ENCODE measurements around the gene ZNF841.
"Not testable (repeated sequence)": the region's sequence is repeated elsewhere in the genome, so short reads cannot be mapped to it uniquely, and the experiment has no call there.

Gene ZNF841

GRCh38 chr19:52095172-52096014 is at the start of gene ZNF841:
ZNF841 (minus strand) TSS chr19:52095765; CDS start chr19:52084801, 10,964 bp downstream.
- DNase-seq: peak; percentile 80

- DNase-seq: no peak
Observed at GRCh38 chr19:52142001-52142595, 46.5 kb upstream of the ZNF841 start.

GRCh38 chr19:52141203-52141602 is 45.6 kb upstream of the ZNF841 start:
- no peak for DNase-seq

GRCh38 chr19:52140032-52140710 is 44.6 kb upstream of the ZNF841 start:
- no peak for DNase-seq

- DNase-seq: peak; percentile 85
Observed at GRCh38 chr19:52139252-52140031, 43.9 kb upstream of the ZNF841 start, which contains the start of gene ZNF616. ZNF616 (minus strand) TSS chr19:52139938; CDS start chr19:52130512, 9,426 bp downstream.

- DNase-seq: no peak
Observed at GRCh38 chr19:52138983-52139251, 43.4 kb upstream of the ZNF841 start.

- DNase-seq: no peak
Observed at GRCh38 chr19:52138278-52138982, 42.9 kb upstream of the ZNF841 start.

GRCh38 chr19:52120286-52120685 is 24.7 kb upstream of the ZNF841 start:
- DNase-seq: no peak

GRCh38 chr19:52115526-52116053 is 20.0 kb upstream of the ZNF841 start:
- no peak for DNase-seq

- DNase-seq: no peak
Observed at GRCh38 chr19:52114691-52115090, 19.1 kb upstream of the ZNF841 start.

GRCh38 chr19:52112624-52113023 is 17.1 kb upstream of the ZNF841 start:
- DNase-seq: no peak

- DNase-seq: no peak
Observed at GRCh38 chr19:52110780-52111179, 15.2 kb upstream of the ZNF841 start.

GRCh38 chr19:52102782-52103181 is 7.2 kb upstream of the ZNF841 start:
- no peak for DNase-seq

GRCh38 chr19:52101866-52102562 is 6.4 kb upstream of the ZNF841 start:
- DNase-seq: no peak

GRCh38 chr19:52099497-52100138 is 4.1 kb upstream of the ZNF841 start:
- no peak for DNase-seq

- not testable (repeated sequence) for DNase-seq
Observed at GRCh38 chr19:52096416-52096815, 851 bp upstream of the ZNF841 start.

- DNase-seq: no peak
Observed at GRCh38 chr19:52094526-52095130, 937 bp downstream of the ZNF841 start.

GRCh38 chr19:52086481-52086880 is 9.1 kb downstream of the ZNF841 start:
- no peak for DNase-seq

- no peak for DNase-seq
Observed at GRCh38 chr19:52070496-52070895, 25.1 kb downstream of the ZNF841 start.

GRCh38 chr19:52069653-52070052 is 25.9 kb downstream of the ZNF841 start:
- no peak for DNase-seq

Measured in GOT3 (cell line).